Fibroblast of pulmonary artery (primary cell): ENCODE data around the gene C1RL.
"Not testable (repeated sequence)": the region's sequence is repeated elsewhere in the genome, so short reads cannot be mapped to it uniquely, and the experiment has no call there.

Experiments used
- DNase-seq: peaks from one replicate; pipeline ENCODE4 v3.0.0-alpha.2; 2010; ENCODE audit warnings: low read depth
- H3K4me3 ChIP-seq: replicated peaks from 2 replicates; pipeline ENCODE4 v1.5.1; 2011; ENCODE audit warnings: low read depth, mild to moderate bottlenecking, control low read depth, low read length, moderate library complexity
- TF ChIP-seq, protein P1 (sequence below): IDR thresholded peaks from 2 replicates; pipeline ENCODE4 v1.5.1; 2011; ENCODE audit warnings: mild to moderate bottlenecking, control low read depth, low read length, inconsistent platforms; ENCODE audit errors: missing control alignments

The C1RL gene

DNA sequence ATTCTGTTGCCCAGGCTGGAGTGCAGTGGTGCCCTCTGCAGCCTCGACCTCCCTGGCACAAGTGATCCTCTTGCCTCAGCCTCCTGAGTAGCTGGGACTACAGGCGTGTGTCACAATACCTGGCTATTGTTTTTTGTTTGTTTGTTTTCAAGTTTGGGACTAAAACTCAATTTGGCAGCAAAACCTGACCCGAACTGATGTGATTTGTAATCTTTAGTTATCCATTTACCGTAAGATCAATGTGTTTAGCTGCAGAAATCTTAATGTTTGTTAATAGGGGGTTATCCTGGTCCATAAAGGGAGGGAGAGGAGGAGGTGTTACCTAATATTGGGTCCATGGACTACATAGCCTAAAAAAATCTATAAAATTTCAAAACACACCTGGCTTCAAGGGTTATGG is 49.2 kb downstream of the C1RL start:
- TF ChIP-seq, protein P1, sequence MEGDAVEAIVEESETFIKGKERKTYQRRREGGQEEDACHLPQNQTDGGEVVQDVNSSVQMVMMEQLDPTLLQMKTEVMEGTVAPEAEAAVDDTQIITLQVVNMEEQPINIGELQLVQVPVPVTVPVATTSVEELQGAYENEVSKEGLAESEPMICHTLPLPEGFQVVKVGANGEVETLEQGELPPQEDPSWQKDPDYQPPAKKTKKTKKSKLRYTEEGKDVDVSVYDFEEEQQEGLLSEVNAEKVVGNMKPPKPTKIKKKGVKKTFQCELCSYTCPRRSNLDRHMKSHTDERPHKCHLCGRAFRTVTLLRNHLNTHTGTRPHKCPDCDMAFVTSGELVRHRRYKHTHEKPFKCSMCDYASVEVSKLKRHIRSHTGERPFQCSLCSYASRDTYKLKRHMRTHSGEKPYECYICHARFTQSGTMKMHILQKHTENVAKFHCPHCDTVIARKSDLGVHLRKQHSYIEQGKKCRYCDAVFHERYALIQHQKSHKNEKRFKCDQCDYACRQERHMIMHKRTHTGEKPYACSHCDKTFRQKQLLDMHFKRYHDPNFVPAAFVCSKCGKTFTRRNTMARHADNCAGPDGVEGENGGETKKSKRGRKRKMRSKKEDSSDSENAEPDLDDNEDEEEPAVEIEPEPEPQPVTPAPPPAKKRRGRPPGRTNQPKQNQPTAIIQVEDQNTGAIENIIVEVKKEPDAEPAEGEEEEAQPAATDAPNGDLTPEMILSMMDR: no peak
- DNase-seq: no peak
- H3K4me3 ChIP-seq: no peak overlapping the region

DNA sequence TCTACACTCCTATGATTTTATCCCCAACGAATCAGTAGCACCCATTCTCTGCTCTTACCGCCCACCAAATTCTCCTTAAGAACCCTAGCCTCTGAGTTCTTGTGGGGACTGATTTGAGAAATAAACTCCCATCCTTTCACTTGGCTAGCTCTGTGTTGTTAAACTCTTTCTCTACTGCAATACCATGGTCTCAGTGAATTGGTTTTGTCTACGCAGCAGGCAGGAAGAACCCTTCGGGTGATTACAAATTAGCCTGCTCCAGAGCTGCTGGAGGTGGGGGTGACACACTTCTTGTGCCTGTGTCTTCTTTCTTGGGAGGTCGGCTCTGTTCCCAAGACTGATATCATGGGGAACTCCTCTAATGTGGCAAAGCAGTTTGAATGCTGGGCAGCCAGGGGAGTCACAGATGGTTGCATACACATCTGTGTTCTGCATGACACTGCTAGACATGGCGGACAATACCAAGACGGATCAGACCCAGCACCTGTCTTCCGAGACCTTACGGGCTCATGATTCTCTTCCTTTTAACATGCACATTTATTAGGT is 50.1 kb downstream of the C1RL start:
- TF ChIP-seq, protein P1: no peak
- no peak for DNase-seq
- H3K4me3 ChIP-seq: no peak overlapping the region

DNA sequence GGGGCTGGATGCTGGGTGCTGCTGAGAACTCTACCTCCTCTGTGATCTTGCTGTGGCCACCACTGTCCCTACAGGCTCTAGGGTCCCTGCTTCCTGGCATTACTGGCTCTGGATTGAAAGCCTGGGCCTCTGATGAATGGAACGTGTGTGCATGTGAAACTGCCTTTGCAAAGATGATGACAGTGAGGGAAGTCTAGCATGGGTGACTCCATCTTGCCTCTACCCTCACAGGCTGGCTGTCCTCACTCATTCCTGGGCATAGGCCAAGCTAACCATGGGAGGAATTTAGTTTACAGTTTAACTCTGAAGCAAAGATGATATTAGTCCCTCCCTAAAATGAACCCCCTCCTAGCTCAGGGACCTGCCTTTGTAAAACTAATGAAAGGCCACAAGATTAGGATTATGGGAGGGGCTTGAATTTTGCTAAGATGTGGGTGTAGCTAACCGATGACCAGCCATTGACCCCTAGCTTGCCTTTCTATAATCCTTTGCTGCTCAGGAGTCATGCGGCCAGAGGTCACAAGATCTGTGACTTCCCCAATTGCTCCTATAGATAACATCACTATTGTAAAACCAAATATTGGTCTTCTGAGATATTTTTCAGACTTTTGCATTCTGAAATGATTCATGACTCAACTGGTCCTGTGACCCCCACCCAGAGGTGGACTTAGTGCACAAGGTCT is 50.7 kb downstream of the C1RL start:
- DNase-seq: no peak

DNA sequence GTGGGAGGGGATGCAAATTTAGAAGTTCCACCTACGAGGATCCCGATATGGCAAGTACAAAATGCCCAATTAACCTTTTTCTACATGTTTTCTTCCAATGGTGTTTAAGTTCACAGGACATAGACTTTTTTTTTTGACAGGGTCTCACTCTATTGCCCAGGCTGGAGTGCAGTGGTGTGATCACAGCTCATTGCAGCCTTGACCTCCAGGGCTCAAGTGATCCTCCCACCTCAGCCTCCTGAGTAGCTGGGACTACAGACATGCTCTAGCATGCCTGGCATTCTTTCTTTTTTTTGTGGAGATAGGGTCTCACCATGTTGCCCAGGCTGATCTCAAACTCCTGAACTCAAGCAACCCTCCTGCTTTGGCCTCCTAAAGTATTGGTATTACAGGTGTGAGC is 53.3 kb downstream of the C1RL start:
- not testable (repeated sequence) for DNase-seq, H3K4me3 ChIP-seq

More for the DNA sequence above, 50.7 kb downstream of the C1RL start:
- TF ChIP-seq, protein P1: no peak
- no peak overlapping the region for H3K4me3 ChIP-seq

DNA sequence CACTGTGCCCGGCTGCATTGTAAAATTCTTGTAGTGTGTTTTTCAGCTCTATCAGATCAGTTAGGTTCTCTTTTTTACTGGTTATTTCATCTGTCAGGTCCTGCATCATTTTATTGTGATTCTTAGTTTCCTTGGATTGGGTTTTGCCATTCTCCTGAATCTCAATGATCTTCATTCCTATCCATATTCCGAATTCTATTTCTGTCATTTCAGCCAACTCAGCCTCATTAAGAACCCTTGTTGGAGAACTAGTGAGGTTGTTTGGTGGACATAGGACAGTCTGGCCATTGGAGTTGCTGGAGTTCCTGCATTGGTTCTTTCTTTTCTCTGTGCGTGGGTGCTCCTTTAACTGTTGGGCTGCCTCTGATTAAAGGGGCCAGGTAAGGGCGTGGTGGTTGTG is 54.1 kb downstream of the C1RL start:
- no peak overlapping the region for H3K4me3 ChIP-seq
- TF ChIP-seq, protein P1: no peak
- DNase-seq: no peak

DNA sequence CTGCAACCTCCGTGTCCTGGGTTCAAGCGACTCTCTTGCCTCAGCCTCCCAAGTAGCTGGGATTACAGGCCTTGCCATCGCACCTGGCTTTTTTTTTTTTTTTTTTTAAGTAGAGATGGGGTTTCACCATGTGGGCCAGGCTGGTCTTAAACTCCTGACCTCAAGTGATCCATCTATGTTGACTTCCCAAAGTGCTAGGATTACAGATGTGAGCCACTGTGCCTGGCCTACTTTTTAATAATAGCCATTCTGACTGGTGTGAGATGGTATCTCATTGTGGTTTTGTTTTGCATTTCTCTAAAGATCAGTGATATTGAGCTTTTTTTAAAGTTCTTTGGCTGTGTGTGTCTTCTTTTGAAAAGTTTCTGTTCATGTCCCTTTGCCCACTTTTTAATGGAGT is 59.0 kb downstream of the C1RL start:
- not testable (repeated sequence) for DNase-seq, H3K4me3 ChIP-seq

DNA sequence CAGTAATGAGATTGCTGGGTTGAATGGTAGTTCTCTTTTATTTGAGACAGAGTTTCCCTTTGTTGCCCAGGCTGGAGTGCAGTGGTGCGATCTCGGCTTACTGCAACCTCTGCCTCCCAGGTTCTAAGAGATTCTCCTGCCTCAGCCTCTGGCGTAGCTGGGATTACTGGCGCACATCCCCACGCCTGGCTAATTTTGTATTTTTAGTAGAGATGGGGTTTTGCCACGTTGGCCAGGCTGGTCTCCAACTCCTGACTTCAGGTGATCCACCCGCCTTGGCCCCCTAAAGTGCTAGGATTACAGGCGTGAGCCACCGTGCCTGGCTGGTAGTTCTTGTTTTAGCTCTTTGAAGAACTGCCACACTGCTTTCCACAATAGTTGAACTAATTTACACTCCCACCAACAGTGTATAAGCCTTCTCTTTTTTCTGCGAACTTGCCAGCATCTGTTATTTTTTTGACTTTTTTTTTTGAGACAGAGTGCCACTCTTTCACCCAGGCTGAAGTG is 59.5 kb downstream of the C1RL start:
- not testable (repeated sequence) for H3K4me3 ChIP-seq, DNase-seq

DNA sequence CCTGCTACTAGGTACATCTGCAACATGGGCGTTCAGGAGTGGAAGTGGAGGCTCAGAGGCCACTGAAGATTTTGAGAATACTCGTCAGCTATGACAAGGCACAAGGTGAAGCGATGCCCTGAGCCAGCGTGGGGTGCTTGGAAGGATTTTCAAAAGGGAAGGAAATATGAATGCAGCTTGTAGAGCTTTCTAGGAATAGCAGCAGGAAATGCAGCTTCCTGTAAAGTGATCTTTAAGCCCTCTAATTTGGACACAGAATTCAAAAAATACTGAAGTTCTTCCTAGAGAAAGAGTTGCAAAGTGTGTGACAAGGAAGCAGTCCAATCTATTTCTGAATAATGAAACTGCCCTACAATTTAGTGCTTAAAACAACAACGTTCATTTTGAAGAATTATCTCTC is 61.7 kb downstream of the C1RL start:
- no peak overlapping the region for H3K4me3 ChIP-seq
- DNase-seq: peak; percentile 14
- TF ChIP-seq, protein P1: no peak
